ENCODE measurements around the gene MS4A4E.
"Not testable (repeated sequence)": the region's sequence is repeated elsewhere in the genome, so short reads cannot be mapped to it uniquely, and the experiment has no call there.

The MS4A4E gene

DNA sequence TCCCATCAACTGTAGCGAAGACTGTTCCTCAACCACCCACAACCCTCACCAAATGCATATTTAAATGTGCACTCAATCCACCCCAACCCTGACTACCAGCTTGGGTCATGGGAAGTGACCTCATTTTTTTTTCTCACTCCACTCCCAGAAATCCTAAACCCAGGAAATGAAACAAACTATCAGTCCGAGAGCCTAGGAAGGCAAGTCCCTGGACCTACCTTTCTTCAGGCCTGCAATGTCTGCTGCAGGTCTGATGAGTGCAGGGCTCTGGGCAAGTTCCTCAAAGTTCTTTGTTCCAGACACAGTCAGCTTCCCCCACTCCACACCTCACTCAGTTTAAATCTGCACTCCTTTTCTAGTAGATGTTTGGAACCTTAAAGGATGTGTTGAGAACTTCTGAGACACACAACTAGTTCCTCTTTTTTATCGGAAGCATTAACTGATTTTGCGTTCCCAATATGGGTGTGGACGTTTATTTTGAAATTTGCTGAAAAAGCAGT is at the start of gene MS4A4E:
Gene MS4A4E (minus strand): TSS at position 398 of the 500 bp plus-strand sequence. CDS start 13,082 bp downstream, outside the sequence.
- DNase-seq: no peak

DNA sequence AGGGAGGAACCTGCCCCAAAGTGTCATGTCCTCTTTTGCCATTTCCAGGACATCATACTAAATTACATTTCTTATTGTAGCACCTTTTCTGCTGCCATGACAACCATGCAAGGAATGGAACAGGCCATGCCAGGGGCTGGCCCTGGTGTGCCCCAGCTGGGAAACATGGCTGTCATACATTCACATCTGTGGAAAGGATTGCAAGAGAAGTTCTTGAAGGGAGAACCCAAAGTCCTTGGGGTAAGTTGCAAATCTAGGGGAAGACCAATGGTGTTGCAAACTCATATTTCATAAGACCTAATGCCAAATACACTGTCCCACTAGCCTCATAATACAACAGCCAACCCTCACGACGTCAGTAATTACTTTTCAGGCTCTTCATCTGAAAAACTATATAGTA is 49.2 kb upstream of the MS4A4E start:
- DNase-seq: no peak

DNA sequence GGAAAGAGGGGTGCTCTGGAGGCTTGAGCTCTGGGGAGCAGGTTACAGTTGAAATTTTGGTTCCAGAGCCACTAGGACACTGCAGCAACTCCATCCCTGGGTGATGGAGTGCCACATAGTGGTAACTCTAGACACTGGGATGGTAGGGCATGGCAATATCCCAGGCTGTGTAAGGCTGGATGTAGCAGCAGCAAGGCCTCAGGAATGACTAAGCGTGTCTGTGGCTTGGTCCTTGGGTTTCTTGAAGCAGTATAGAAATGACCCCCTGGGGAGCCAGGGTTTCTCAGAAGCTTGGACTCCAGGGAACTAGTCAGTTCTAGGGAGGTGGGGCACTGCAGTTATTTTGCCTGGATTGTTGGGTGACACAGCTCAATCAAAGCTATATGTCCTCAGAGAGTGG is 45.6 kb upstream of the MS4A4E start:
- no peak for DNase-seq

DNA sequence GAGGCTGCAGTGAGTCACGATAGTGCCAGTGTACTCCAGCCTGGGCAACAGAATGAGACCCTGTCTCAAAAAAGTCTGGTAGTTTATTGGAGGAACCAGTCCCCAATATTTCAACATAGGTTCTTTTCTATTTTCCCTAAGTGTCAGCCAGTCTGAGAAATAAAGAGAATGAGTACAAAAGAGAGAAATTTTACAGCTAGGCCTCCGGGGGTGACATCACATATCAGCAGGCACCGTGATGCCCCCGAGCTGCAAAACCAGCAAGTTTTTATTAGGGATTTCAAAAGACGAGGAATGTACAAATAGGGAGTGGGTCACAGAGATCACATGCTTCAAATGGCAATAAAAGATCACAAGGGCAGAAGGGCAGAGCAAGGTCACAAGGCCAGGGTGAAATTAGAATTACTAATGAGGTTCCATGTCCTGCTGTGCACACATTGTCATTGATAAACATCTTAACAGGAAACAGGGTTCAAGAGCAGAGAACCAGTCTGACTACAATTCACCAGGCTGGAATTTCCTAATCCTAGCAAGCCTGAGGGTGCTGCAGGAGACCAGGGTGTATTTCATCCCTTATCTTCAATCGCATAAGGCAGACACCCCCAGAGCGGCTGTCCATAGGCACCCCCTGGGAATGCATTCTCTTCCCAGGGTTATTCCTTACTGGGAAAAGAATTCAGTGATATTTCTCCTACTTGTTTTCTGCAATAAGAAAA is 42.6 kb upstream of the MS4A4E start:
- not testable (repeated sequence) for DNase-seq

DNA sequence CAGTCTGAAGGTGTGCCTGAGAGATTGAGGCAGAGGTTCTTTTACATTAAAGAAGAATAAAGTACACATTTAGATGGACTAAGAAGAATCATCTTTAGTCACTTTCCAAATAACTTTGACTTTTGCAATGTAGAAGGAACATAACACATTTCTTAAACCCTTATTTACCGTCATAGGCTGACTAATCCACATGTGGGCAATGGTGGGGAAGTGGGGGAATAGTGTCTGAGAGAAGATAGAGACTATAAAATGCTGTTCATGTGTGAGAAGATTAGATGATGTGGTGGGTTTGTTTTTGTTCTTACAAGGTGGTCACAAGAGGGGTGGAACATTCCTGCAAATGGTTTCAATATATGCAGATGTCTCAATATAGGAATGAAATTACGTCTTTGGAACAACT is 39.3 kb upstream of the MS4A4E start:
- DNase-seq: no peak

DNA sequence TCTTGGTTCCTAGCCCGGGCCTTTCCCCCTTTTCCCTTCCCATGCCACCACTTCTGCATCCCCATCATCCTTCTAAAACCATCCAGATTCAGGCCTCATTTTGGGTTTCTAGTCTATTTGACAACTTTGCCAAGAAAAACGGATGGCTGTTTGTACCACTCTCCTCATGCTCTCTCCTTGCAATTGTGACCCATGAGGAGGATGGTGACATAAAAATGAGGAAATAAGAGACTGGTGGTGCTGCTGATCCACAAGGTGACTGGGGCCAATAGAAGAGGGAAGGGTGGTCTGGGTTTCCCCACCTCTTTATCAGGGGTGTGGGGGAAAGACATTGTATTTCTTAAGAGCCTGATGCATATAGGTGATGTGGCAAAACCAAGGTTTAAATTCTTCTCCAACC is 38.5 kb upstream of the MS4A4E start:
- DNase-seq: no peak

DNA sequence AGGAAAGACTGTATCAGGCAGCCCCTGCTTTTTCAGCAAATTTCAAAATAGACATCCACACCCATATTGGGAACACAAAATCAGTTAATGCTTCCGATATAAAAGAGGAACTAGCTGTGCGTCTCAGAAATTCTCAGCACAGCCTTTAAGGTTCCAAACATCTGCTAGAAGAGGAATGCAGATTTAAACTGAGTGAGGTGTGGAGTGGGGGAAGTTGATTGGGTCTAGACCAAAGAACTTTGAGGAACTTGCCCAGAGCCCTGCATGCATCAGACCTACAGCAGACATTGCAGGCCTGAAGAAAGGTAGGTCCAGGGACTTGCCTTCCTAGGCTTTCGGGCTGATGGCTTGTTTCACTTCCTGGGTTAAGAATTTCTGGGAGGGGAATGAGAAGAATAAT is 37.5 kb upstream of the MS4A4E start, which contains the start of gene MS4A4A:
Gene MS4A4A (plus strand): TSS at position 255 of the 400 bp plus-strand sequence. CDS start 10 bp downstream, at position 265.
- peak in 10 of 56 donors; percentile 0 to 48 (median 8) for DNase-seq

DNA sequence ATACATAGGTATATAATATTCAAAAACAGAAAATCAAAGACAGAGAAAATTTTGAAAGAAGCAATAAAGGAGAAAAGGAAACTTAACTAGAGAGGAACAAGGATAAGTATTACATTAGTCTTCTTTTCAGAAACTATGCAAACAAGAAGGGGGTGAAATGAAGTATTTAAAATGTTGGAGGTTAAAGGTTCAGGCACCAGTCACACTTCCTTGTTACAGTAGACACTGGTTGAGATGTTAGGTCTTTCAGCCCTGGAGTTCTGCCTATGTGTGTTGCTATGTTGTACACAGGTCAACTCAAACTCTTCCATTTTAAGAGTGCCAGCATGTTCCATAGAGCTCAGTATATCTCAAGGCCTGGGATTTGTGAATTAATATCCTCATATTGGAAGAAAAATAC is 31.5 kb upstream of the MS4A4E start:
- DNase-seq: no peak

DNA sequence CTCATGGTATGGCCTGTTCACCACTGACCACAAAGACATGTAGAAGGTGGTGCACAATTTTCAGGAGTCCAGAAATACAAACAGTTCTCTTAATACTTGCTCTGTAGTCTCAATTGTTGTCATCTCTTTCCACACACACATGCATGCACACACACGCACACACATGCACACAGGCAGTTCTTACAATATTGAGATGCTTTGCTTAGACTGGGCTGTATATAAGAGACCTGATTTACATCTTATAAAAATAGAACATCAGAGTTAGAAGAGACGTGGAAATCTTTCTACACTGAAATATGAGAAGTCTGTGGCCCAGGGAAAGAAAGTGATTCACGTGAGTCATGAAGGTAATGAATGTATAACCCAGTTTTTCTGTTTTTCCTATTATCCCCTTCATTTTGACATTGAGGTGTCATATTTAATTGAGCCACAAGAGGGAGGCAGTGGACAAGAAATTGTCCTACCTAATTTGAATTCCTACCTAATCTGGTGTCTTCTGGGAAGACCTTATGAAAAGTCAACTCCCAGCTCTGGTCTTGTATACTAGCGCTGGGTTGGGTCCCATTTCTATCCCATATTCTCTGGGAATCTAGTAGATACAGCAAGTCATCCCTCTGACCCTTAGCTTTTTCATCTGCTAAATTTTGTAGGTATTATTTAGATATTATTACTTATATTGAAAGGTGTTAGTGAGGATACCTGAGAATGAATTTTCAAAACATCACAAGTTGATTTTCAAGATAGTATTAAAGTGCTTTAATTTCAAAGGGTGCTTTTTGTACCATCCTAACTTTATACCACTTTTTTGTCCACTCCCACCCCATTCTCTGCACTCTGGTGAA is 22.7 kb upstream of the MS4A4E start:
- DNase-seq: peak in 2 of 56 donors; percentile 39 to 55

DNA sequence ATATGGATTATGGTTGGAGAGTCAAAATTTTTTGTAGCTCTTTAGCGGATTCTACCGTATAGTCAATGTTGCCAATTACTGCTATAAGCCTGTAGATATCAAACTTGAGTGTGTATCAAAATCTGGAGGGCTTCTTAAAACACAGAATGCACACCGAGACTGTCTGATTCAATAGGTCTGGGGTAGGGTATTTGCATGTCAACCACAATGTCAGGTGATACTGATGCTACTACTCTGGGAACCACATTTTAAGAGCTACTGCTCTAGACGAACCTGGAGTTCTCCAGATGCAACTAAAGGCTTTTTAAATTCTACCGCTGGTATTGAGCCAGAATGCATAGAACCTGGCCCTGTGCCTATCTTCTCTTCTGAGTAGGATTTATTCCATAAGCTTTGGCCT is 21.7 kb upstream of the MS4A4E start:
- DNase-seq: no peak

DNA sequence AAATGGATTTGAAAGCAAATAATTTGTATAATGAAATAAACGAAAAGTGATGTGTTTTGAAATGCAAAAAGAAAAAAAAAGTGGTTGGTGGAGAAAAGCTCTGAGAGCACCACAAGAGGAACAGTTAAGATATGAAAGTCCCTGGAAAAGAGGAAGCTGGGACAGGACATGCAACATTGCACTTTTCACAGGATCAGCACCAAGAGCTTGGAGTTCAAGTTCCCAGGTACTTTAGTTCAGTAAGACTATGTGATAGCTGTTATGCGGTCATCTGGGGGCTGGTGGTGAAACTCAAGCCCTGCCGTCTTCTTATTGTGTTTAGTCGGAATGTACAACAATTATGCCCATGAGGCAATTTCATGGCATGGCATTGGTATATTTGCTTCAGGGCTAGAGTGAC is 20.5 kb upstream of the MS4A4E start:
- DNase-seq: peak in 1 of 56 donors; percentile 28

DNA sequence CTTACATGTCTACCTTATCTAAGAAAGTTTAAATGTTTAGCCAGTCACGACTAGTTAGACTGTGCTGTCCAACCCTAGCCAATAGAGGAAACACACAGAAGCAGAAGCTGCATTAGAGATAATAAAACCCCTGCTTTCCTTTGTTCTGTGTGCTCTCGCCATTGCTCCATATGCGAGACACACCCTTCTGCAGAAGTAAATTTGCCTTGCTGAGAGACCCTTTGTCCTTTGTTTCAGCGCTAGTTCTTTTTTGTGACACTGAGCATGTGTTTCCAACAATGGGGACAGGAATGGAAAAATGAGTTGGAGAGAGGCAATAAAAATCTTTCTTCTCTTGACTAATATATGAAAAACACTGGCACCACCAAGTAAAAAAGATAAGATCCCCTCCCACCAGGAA is 18.1 kb upstream of the MS4A4E start:
- no peak for DNase-seq

DNA sequence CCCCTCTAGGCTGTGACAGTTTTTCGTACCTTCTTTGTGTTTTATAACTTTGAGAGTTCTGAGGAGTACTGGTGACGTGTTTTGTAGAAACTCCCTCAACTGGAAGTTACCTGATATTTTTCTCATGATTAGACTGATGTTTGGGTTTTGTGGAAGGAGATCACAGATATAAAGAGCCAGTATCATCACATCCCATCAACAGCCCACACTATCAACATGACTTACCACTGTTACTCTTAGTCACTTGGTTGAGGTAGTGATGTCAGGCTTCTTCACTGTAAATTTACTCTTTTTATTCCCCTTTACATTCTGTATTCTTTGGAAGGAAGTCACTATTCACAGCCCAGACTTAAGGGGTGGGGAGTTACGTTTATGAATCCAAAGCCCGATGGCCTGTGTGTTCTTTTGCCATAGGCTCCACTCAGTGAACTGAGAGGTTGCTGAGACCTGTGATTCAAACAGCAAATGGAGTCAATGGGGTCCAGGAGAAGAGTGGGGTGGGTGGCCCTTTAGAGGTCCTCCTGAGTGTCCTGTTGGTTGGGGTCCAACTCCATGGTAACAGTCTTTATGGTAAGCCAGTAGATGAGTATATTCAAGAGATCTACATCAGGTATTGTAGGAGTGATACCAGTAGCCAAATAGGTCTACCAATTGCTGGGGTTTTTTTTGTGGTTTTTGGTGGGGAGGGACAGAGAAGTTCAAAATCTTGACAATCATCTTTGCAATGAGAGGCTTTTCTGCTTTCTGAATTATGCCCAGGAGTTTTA is 15.2 kb upstream of the MS4A4E start:
- DNase-seq: no peak

DNA sequence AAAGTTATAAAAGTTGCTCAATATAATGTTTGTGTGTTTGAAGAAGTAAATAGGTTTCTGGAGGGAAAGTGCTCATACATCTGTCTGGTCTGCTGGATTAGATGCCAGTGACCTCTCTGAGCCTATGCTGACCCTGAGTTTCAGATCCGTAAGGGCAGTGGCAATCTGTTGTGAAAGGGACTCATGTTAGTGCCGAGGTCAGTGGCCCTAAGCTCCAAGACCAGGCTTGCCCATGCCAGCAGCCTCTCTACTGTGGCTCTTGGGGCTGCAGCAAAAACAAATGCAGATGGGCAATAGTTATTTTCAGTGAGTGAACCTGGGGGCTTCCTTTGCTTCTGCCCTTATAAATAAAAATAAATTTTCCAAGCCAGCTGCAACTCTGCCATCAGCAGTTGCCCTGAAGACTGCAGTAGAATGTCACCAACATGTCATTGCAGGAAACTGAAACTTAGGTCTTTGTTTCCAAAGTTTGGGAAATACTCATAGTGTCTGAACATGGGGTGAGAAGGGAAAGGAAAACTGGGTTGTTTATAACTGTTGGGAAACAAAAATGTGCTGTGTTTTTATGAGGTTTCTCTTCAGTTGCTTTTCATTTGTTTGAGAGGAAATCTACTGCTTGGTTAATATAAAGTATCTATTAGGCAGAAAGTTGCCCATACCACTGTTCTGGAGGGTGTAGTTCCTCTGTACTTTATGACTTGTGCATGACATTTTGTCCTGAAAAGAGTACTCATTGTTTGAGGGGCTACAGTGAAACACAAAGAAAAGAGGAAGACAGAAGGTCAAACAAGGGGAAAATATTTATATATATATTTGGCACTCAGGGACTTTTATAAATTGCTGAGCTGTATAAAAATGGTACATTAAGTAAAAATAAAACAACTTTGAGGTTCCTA is 9.5 kb upstream of the MS4A4E start:
- DNase-seq: no peak

DNA sequence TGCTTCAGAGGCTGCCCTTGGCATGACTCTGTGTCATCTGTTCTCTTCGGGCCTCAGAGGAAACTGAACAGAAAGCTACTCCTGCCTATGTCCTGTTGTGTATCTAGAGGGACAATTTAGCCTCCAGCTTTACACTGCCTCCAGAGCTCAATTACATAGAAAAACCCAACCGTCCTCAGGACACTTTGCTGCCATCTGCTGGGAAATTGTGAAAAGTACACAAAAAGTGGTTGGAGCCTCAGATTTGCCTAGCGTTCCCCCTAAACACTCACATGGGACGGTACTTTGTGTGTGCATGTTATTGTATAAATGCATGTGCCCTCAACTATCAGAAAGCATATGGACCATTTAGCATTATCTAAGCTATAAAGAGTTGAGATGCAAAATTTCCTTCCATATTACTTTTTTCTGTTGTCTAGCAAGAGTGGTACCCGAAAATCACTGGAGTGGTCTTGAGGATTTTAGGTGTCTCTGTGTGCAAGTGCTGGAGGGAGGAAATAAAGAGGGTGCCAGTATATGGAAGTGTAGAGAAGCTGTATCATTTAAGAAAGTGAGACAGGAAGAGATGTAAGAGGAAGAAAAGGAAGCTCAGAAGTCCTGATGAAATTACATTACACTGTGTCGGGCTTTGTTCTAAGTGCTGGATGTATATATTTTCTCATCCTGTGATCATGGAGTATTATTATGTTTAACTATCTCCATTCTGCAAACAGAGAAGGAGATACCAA is 8.7 kb upstream of the MS4A4E start:
- peak in 2 of 56 donors; percentile 2 to 43 for DNase-seq

DNA sequence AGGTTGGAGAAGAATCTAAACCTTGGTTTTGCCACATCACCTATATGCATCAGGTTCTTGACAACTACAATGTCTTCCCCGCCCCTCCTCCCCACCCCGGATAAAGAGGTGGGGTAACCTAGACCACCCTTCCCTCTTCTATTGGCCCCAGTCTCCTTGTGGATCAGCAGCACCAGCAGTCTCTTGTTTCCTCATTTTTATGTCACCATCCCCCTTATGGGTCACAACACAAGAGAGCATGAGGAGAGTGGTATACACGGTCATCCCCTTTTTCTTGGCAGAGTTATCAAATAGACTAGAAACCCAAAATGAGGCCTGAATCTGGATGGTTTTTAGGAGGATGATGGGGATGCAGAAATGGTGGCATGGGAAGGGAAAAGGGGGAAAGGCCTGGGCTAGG is 1.2 kb downstream of the MS4A4E start:
- no peak for DNase-seq

DNA sequence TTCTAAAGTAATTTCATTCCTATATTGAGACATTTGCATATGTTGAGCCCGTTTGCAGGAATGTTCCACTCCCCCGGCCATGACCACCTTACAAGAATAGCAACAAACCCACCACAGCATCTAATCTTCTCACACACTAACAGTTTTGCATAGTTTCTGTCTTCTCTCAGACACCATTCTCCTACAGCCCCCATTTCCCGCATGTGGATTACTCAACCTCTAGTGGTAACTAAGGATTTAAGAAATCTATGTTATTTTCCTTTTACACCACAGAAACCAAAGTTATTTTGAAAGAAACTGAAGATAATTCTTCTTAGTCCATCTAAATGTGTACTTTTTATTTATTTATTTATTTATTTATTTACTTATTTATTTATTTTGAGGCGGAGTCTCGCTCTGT is 2.3 kb downstream of the MS4A4E start:
- DNase-seq: no peak

DNA sequence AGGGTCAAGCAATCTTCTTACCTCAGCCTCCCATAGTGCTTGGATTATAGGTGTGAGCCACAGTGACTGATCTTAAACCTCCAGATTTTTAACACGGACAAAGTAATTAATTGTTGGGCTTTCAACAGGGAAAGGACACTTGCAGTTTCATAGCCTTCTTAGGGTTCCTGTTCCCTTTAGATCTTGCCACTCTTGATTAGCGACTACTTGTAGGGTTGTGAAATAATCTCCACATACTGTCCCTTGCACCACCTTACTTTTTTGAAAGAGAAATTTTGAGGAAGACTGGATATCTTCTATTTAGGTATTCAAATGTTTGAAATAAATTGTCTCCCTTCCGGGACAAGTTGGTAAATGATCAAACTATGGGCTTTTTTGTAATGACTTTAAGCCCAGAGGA is 7.6 kb downstream of the MS4A4E start:
- no peak for DNase-seq

DNA sequence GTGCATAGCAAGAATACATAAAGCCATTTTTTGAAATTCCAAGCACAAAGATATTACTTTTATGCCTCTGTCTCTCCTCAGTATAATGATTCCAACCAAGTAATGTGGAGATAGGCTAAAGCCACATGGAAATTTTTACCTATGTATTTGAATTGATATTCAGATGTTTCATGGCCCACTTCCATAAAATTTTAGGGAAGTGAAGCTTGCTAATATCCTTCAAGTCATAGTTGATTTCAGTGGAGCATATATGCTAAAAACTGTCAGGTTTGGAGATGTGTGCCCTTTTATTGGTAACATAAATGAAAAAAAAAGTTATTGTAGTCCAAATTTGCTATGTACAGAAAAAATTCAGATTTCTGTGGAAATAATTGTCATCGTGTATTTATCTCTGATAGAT is 12.3 kb downstream of the MS4A4E start:
- DNase-seq: no peak

DNA sequence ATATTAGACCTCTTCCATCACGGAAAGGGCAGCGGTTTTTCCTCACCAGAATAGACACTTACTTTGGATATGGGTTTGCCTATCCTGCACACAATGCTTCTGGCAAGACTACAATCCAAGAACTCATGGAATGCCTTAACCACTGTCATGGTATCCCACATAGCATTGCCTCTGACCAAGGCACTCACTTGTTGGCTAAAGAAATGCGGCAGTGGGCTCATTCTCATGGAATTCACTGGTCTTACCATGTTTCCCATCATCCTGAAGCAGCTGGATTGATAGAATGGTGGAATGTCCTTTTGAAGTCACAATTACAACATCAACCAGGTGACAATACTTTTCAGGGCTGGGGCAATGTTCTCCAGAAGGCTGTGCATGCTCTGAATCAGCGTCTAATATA is 20.8 kb downstream of the MS4A4E start:
- DNase-seq: no peak
